Activated CD4-positive, alpha-beta T cell treated with anti-CD3 and anti-CD28 coated beads for 36 hours (primary cell): ENCODE results near the gene TTC7B. TPM values are rescaled to one million over a fixed set of nuclear protein-coding genes. Genes with fewer than 3 reads are reported as not detected.

Experiments
- ATAC-seq: fragments of 200-7000 bp; cut with Tn5 transposase; one replicate; pipeline ENCODE4 v1.10.0; 2021; ENCODE audit warnings: mild to moderate bottlenecking, moderate library complexity
- CTCF ChIA-PET: fragments of 350-600 bp; sonication (Branson Sonifier 250); formaldehyde crosslinking; loops from one replicate; lab custom pipeline; 2021; ENCODE audit warnings: antibody characterized with exemption; lab: Charles Lee
- POLR2A ChIA-PET: fragments of 350-600 bp; sonication (Branson Sonifier 250); formaldehyde crosslinking; loops from one replicate; lab custom pipeline; 2021; ENCODE audit warnings: antibody characterized with exemption, inconsistent platforms; lab: Charles Lee
- DNase-seq: peaks from one replicate; pipeline ENCODE4 v3.0.0-alpha.2; 2020
- H3K27ac Mint-ChIP-seq: one replicate; pipeline ENCODE4 v1.8.0; 2021; ENCODE audit warnings: mixed read lengths
- H3K27me3 Mint-ChIP-seq: one replicate; pipeline ENCODE4 v1.8.0; 2021; ENCODE audit warnings: mixed read lengths
- H3K36me3 Mint-ChIP-seq: one replicate; pipeline ENCODE4 v1.8.0; 2021; ENCODE audit warnings: low read depth, mixed read lengths
- H3K4me1 Mint-ChIP-seq: one replicate; pipeline ENCODE4 v1.8.0; 2021; ENCODE audit warnings: mixed read lengths
- H3K4me3 Mint-ChIP-seq: one replicate; pipeline ENCODE4 v1.8.0; 2021; ENCODE audit warnings: mild to moderate bottlenecking, moderate library complexity, mixed read lengths
- H3K9me3 Mint-ChIP-seq: one replicate; pipeline ENCODE4 v1.8.0; 2021; ENCODE audit warnings: low read depth, mixed read lengths
- intact Hi-C, 2 experiments: fragments of 100-400 bp; cut with DNase I in 1 of 2; cut with micrococcal nuclease in 1 of 2; formaldehyde crosslinking; loops; one replicate each; pipeline versions ENCODE4 v1.14.2 to v1.15.1; 2022 to 2024; cut with DNase I, micrococcal nuclease
- total RNA-seq, 2 experiments: library from RNA; stranded (reverse); gene quantifications; one replicate each; pipeline ENCODE4 v1.2.3, GENCODE V29; 2021

TTC7B gene
- total RNA-seq, 2 experiments from 2014 or later: 5.8 to 8.2 TPM

GRCh38 chr14:90538716-90539495 is 277.3 kb downstream of the TTC7B start:
- DNase-seq: peak; percentile 2
- intact Hi-C loops: no loop called here
- POLR2A ChIA-PET: no interaction called here
- peaks cover 3% of the 10 kb centered on the region for H3K4me1 Mint-ChIP-seq
- no peaks in the 10 kb centered on the region for H3K27me3 Mint-ChIP-seq
- H3K9me3 Mint-ChIP-seq: no peaks in the 10 kb centered on the region
- H3K4me3 Mint-ChIP-seq: no peak overlapping the region
- no peak for ATAC-seq
- CTCF ChIA-PET: no interaction called here
- H3K36me3 Mint-ChIP-seq: no peaks in the 10 kb centered on the region
- H3K27ac Mint-ChIP-seq: no peak overlapping the region

GRCh38 chr14:90538095-90538494 is 278.1 kb downstream of the TTC7B start:
- Mint-ChIP-seq H3K9me3 (no peaks in the 10 kb centered on the region), H3K36me3 (no peaks in the 10 kb centered on the region), H3K27ac (no peak overlapping the region), H3K4me1 (peaks cover 3% of the 10 kb centered on the region), H3K27me3 (no peaks in the 10 kb centered on the region), H3K4me3 (no peak overlapping the region)
- CTCF ChIA-PET: no interaction called here
- DNase-seq (no peak), ATAC-seq (no peak)
- intact Hi-C loops: no loop called here
- POLR2A ChIA-PET: no interaction called here

GRCh38 chr14:90536511-90537191 is 279.6 kb downstream of the TTC7B start:
- intact Hi-C loops: no loop called here
- H3K4me3 Mint-ChIP-seq: no peak overlapping the region
- POLR2A ChIA-PET: no interaction called here
- H3K4me1 Mint-ChIP-seq: peaks cover 3% of the 10 kb centered on the region
- no peaks in the 10 kb centered on the region for H3K9me3 Mint-ChIP-seq
- CTCF ChIA-PET: interaction anchor here (1.2 kb wide), 1 partner anchor 10 kb away, joined by 3 read pairs; no protein-coding TSS in a partner anchor
- H3K36me3 Mint-ChIP-seq: no peaks in the 10 kb centered on the region
- ATAC-seq (no peak), DNase-seq (no peak)
- no peaks in the 10 kb centered on the region for H3K27me3 Mint-ChIP-seq
- no peak overlapping the region for H3K27ac Mint-ChIP-seq

- Mint-ChIP-seq H3K9me3 (no peaks in the 10 kb centered on the region), H3K4me3 (no peak overlapping the region), H3K27me3 (no peaks in the 10 kb centered on the region), H3K27ac (no peak overlapping the region), H3K4me1 (peaks cover 3% of the 10 kb centered on the region), H3K36me3 (no peaks in the 10 kb centered on the region)
- DNase-seq (no peak), ATAC-seq (no peak)
- intact Hi-C loops: no loop called here
- ChIA-PET CTCF (interaction anchor here (1.2 kb wide), 1 partner anchor 9 kb away, joined by 3 read pairs; no protein-coding TSS in a partner anchor), POLR2A (no interaction called here)
Measured at GRCh38 chr14:90536092-90536491, 280.1 kb downstream of the TTC7B start.

- no peak for DNase-seq
- no peaks in the 10 kb centered on the region for H3K9me3 Mint-ChIP-seq
- no peaks in the 10 kb centered on the region for H3K27me3 Mint-ChIP-seq
- H3K4me3 Mint-ChIP-seq: no peak overlapping the region
- intact Hi-C loops: no loop called here
- POLR2A ChIA-PET: no interaction called here
- peaks cover 3% of the 10 kb centered on the region for H3K4me1 Mint-ChIP-seq
- no peak overlapping the region for H3K27ac Mint-ChIP-seq
- ATAC-seq: no peak
- CTCF ChIA-PET: interaction anchor here (1.2 kb wide), 1 partner anchor 9 kb away, joined by 3 read pairs; no protein-coding TSS in a partner anchor
- no peaks in the 10 kb centered on the region for H3K36me3 Mint-ChIP-seq
Measured at GRCh38 chr14:90535556-90536090, 280.6 kb downstream of the TTC7B start.

GRCh38 chr14:90534838-90535555 is 281.2 kb downstream of the TTC7B start:
- H3K4me1 Mint-ChIP-seq: peaks cover 3% of the 10 kb centered on the region
- ATAC-seq (no peak), DNase-seq (peak; percentile 4)
- ChIA-PET CTCF (no interaction called here), POLR2A (no interaction called here)
- intact Hi-C loops: no loop called here
- no peak overlapping the region for H3K27ac Mint-ChIP-seq
- no peak overlapping the region for H3K4me3 Mint-ChIP-seq
- no peaks in the 10 kb centered on the region for H3K36me3 Mint-ChIP-seq
- no peaks in the 10 kb centered on the region for H3K27me3 Mint-ChIP-seq
- H3K9me3 Mint-ChIP-seq: no peaks in the 10 kb centered on the region

GRCh38 chr14:90534091-90534837 is 282.0 kb downstream of the TTC7B start:
- POLR2A ChIA-PET: no interaction called here
- H3K9me3 Mint-ChIP-seq: no peaks in the 10 kb centered on the region
- no peak overlapping the region for H3K27ac Mint-ChIP-seq
- intact Hi-C loops: no loop called here
- CTCF ChIA-PET: no interaction called here
- peak; percentile 7 for DNase-seq
- ATAC-seq: no peak
- H3K4me3 Mint-ChIP-seq: no peak overlapping the region
- no peaks in the 10 kb centered on the region for H3K36me3 Mint-ChIP-seq
- no peaks in the 10 kb centered on the region for H3K27me3 Mint-ChIP-seq
- peaks cover 3% of the 10 kb centered on the region for H3K4me1 Mint-ChIP-seq

- CTCF ChIA-PET: no interaction called here
- POLR2A ChIA-PET: no interaction called here
- Mint-ChIP-seq H3K4me1 (peaks cover 3% of the 10 kb centered on the region), H3K9me3 (no peaks in the 10 kb centered on the region), H3K27ac (no peak overlapping the region), H3K36me3 (no peaks in the 10 kb centered on the region), H3K4me3 (no peak overlapping the region), H3K27me3 (peaks cover 4% of the 10 kb centered on the region)
- ATAC-seq (no peak), DNase-seq (no peak)
- intact Hi-C loops: no loop called here
Measured at GRCh38 chr14:90533591-90534021, 282.6 kb downstream of the TTC7B start.

GRCh38 chr14:90532826-90533525 is 283.3 kb downstream of the TTC7B start:
- Mint-ChIP-seq H3K4me3 (no peak overlapping the region), H3K27ac (no peak overlapping the region), H3K4me1 (peaks cover 3% of the 10 kb centered on the region), H3K27me3 (peaks cover 7% of the 10 kb centered on the region), H3K36me3 (no peaks in the 10 kb centered on the region), H3K9me3 (no peaks in the 10 kb centered on the region)
- POLR2A ChIA-PET: no interaction called here
- intact Hi-C loops: no loop called here
- no peak for ATAC-seq
- peak; percentile 3 for DNase-seq
- CTCF ChIA-PET: interaction anchor here (1.0 kb wide), 1 partner anchor 14 kb away, joined by 3 read pairs; no protein-coding TSS in a partner anchor

- POLR2A ChIA-PET: interaction anchor here (0.6 kb wide), 1 partner anchor 34 kb away, joined by 7 read pairs; no protein-coding TSS in a partner anchor
- Mint-ChIP-seq H3K4me3 (no peak overlapping the region), H3K27ac (no peak overlapping the region), H3K4me1 (peaks cover 3% of the 10 kb centered on the region), H3K27me3 (peaks cover 7% of the 10 kb centered on the region), H3K9me3 (peaks cover 6% of the 10 kb centered on the region), H3K36me3 (no peaks in the 10 kb centered on the region)
- CTCF ChIA-PET: interaction anchor here (0.5 to 0.7 kb wide), 2 partner anchors 132 to 224 kb away, joined by 3 to 4 read pairs; no protein-coding TSS in a partner anchor
- DNase-seq (no peak), ATAC-seq (no peak)
- intact Hi-C loops: no loop called here
Measured at GRCh38 chr14:90531497-90531896, 284.7 kb downstream of the TTC7B start.
